HepG2 (cell line): ENCODE measurements around the gene MAPK8IP3. TPM values are rescaled to one million over a fixed set of nuclear protein-coding genes. Genes with fewer than 3 reads are reported as not detected.

Source experiments
- ATAC-seq: fragments of 200-7000 bp; cut with Tn5 transposase; 3 replicates; pipeline ENCODE4 v1.9.1; 2020; ENCODE audit warnings: mild to moderate bottlenecking, moderate library complexity
- BruUV-seq: library from RNA; stranded (reverse); fragments of 400-500 nt; replicated peaks from 2 replicates; lab custom pipeline; 2021; lab: Mats Ljungman, UMichigan
- CTCF ChIA-PET: fragments of 300-600 bp; formaldehyde crosslinking; extraction: SDS; loops from one replicate; lab custom pipeline; 2021; ENCODE audit warnings: low total read pairs, inconsistent platforms, low intra/inter-chr PET ratio; lab: Yijun Ruan, JAX
- POLR2A ChIA-PET: fragments of 350-600 bp; sonication (Branson Sonifier 250); formaldehyde crosslinking; loops from one replicate; lab custom pipeline; 2020; ENCODE audit warnings: antibody characterized with exemption, inconsistent platforms; lab: Yijun Ruan, JAX
- DNase-seq: peaks from one replicate; pipeline ENCODE4 v3.0.0-alpha.2; 2015; ENCODE audit warnings: low spot score
- FAIRE-seq: peaks from 3 replicates; lab custom pipeline; 2011; peaks lifted over from hg19 to GRCh38; lab: Jason Lieb, UNC
- H2AFZ ChIP-seq: one replicate; pipeline ENCODE4 v1.6.1; 2011; ENCODE audit warnings: low read length, inconsistent platforms
- H3K27ac ChIP-seq: fragments of 300-600 bp; 3 replicates; pipeline ENCODE4 v1.8.0; 2011; ENCODE audit warnings: mixed run types, mild to moderate bottlenecking, mixed read lengths, low read length, inconsistent platforms; ENCODE audit not compliant: insufficient read depth; ENCODE audit errors: extremely low read length
- H3K27me3 ChIP-seq, 2 experiments: fragments of 200-600 bp in 1 of 2; 2 replicates in 1 of 2; 3 replicates in 1 of 2; pipeline versions ENCODE4 v1.6.0 to v1.8.0; 2011; ENCODE audit warnings: low read length in 2 of 2, mild to moderate bottlenecking in 2 of 2, moderate library complexity in 2 of 2, inconsistent platforms in 1 of 2; ENCODE audit not compliant: insufficient read depth in 2 of 2, control insufficient read depth in 1 of 2
- H3K36me3 ChIP-seq, 2 experiments: fragments of 200-600 bp in 1 of 2; replicated peaks in 1 of 2; 2 replicates in 1 of 2; 3 replicates in 1 of 2; pipeline versions ENCODE4 v1.5.1 to v1.8.0; 2011; ENCODE audit warnings: low read length in 2 of 2, inconsistent platforms in 1 of 2; ENCODE audit not compliant: insufficient read depth in 2 of 2, control insufficient read depth in 1 of 2
- H3K4me1 ChIP-seq: 2 replicates; pipeline ENCODE4 v1.5.1; 2012; ENCODE audit warnings: low read length, inconsistent platforms; ENCODE audit not compliant: insufficient read depth
- H3K4me2 ChIP-seq: 2 replicates; pipeline ENCODE4 v1.6.0; 2011; ENCODE audit warnings: low read depth, low read length, inconsistent platforms
- H3K4me3 ChIP-seq, 3 experiments: fragments of 200-600 bp in 1 of 3; sonication (generic), shearing (Covaris generic) in 1 of 3; replicated peaks in 1 of 3; 2 replicates each; pipeline ENCODE4 v1.5.1; 2011 to 2016; ENCODE audit warnings: low read length in 3 of 3, inconsistent platforms in 2 of 3, low read depth in 2 of 3, mild to moderate bottlenecking in 2 of 3, control low read depth in 1 of 3, mixed read lengths in 1 of 3; ENCODE audit not compliant: insufficient read depth in 1 of 3
- H3K79me2 ChIP-seq: one replicate; pipeline ENCODE4 v1.6.1; 2011; ENCODE audit warnings: low read length, inconsistent platforms; ENCODE audit not compliant: insufficient read depth
- H3K9ac ChIP-seq: 2 replicates; pipeline ENCODE4 v1.6.0; 2011; ENCODE audit warnings: mild to moderate bottlenecking, low read depth, low read length, inconsistent platforms; ENCODE audit not compliant: insufficient read depth
- H3K9me3 ChIP-seq: 2 replicates; pipeline ENCODE4 v1.5.1; 2012; ENCODE audit warnings: mild to moderate bottlenecking, low read length
- H4K20me1 ChIP-seq: 2 replicates; pipeline ENCODE4 v1.6.0; 2011; ENCODE audit warnings: inconsistent platforms, mild to moderate bottlenecking, low read length, moderate library complexity; ENCODE audit not compliant: insufficient read depth
- BHLHE40 ChIP-seq: IDR thresholded peaks from 2 replicates; pipeline ENCODE4 v1.6.1; 2011; ENCODE audit warnings: low read length, improper control_type of control experiment
- GPN1 ChIP-seq: sonication (generic); formaldehyde crosslinking; IDR thresholded peaks from 2 replicates; pipeline ENCODE4 v1.5.1; 2020; ENCODE audit warnings: missing genetic modification reagents, borderline replicate concordance
- SMARCE1 ChIP-seq: fragments of 450-650 bp; IDR thresholded peaks from 2 replicates; pipeline ENCODE4 v1.6.1; 2017; ENCODE audit warnings: borderline replicate concordance
- TBP ChIP-seq: sonication (generic); formaldehyde crosslinking; IDR thresholded peaks from 2 replicates; pipeline ENCODE4 v1.5.0; 2020; ENCODE audit warnings: missing genetic modification reagents
- ZNF513 ChIP-seq: sonication (generic); formaldehyde crosslinking; conservative IDR thresholded peaks from 2 replicates; pipeline ENCODE4 v1.5.0; 2020; ENCODE audit warnings: missing genetic modification reagents
- ZNF839 ChIP-seq: sonication (generic); formaldehyde crosslinking; IDR thresholded peaks from 2 replicates; pipeline ENCODE4 v1.4.0; 2020; ENCODE audit warnings: missing genetic modification reagents, mild to moderate bottlenecking, borderline replicate concordance
- WGBS: methylation state at CpG from one replicate; pipeline ENCODE4 v1.1.6; 2017; ENCODE audit warnings: low lambda C conversion rate; 5-methylcytosine and 5-hydroxymethylcytosine counted together
- in situ Hi-C: cut with HindIII; loops from 2 replicates; pipeline ENCODE4 v1.10.0; 2017; ENCODE audit warnings: low pct_unique_long_range_greater_than_20kb; ENCODE audit not compliant: extremely low pct_ligation_motif_present
- intact Hi-C: fragments of 100-400 bp; cut with micrococcal nuclease; formaldehyde crosslinking; loops from one replicate; pipeline ENCODE4 v1.10.0; 2022; ENCODE audit not compliant: unreplicated experiment
- polyA plus RNA-seq, 8 experiments: library from polyadenylated mRNA; depleted of rRNA in 3 of 8; stranded (reverse) in 7 of 8; unstranded in 1 of 8; fragments of >200 nt; fragmentation: Illumina TruSeq in 4 of 8; extraction: Trizol in 4 of 8; gene quantifications; 2 replicates each; pipeline versions ENCODE4 v1.2.1 to v1.2.3, GENCODE V29; 2011 to 2016; ENCODE audit warnings: low read depth in 4 of 8, missing spikeins in 1 of 8, mixed read lengths in 1 of 8; ENCODE audit not compliant: insufficient read depth in 1 of 8
- total RNA-seq, 5 experiments: library from RNA; depleted of rRNA; stranded (reverse); fragments of >200 nt; fragmentation: Illumina TruSeq; extraction: Trizol; gene quantifications; 2 replicates each; pipeline ENCODE4 v1.2.3, GENCODE V29; 2016; ENCODE audit warnings: low read depth in 1 of 5

Gene MAPK8IP3
- total and polyA plus RNA-seq, 2 of the 13 experiments (the other 11 are each of a cell fraction or from before 2014, with no cell fraction given) = 25.1 to 41.7 TPM

- in situ Hi-C loops = no loop called here
- H3K4me2 ChIP-seq = no peak overlapping the region
- H3K4me3 ChIP-seq = no peak overlapping the region
- H3K36me3 ChIP-seq = peaks cover 2 to 28% of the 10 kb centered on the region in 2 experiments; a peak in 4 of 5 replicates
- no TSS peak for BruUV-seq
- no peaks in the 10 kb centered on the region; a peak in 1 of 5 replicates for H3K27me3 ChIP-seq
- no peak overlapping the region; the same call in 1 of the 2 replicates for H3K9ac ChIP-seq
- no peaks in the 10 kb centered on the region for H3K9me3 ChIP-seq
- H3K27ac ChIP-seq = no peak overlapping the region
- no peak for TF ChIP-seq ZNF839 (CRISPR knock-in tag)
- no peak for TF ChIP-seq GPN1 (CRISPR knock-in tag)
- TF ChIP-seq TBP (CRISPR knock-in tag) = no peak
- TF ChIP-seq BHLHE40 = no peak
- no peak for TF ChIP-seq ZNF513 (CRISPR knock-in tag)
- no peak for TF ChIP-seq SMARCE1
- DNase-seq (no peak), FAIRE-seq (no peak), ATAC-seq (no peak)
- 96% methylated on average over 10 of the region's 10 CpGs for WGBS
- ChIA-PET CTCF (no interaction called here), POLR2A (interaction anchor here (1.4 kb wide), 1 partner anchor 68 kb away, joined by 3 read pairs; no protein-coding TSS in a partner anchor)
- H4K20me1 ChIP-seq = 0 out of 2 replicates have a peak, but pooled peaks cover 5% of the 10 kb centered on the region
- H3K4me1 ChIP-seq = peaks cover 36% of the 10 kb centered on the region
- no peak overlapping the region for H2AFZ ChIP-seq
- intact Hi-C loops = no loop called here
- H3K79me2 ChIP-seq = peaks cover 65% of the 10 kb centered on the region
Measured at GRCh38 chr16:1681032-1681431, 25.0 kb upstream of the MAPK8IP3 start.
